PFSK-1 (cell line): ENCODE data around the gene LCN6.

Source experiments
- FOXP2 ChIP-seq: optimal IDR thresholded peaks from 2 replicates; pipeline ENCODE3; 2011; ENCODE audit warnings: borderline replicate concordance, control low read depth, inconsistent platforms; ENCODE audit not compliant: insufficient read depth; ENCODE audit errors: extremely low read length, extremely low read depth
- POLR2AphosphoS5 ChIP-seq: IDR thresholded peaks from 2 replicates; pipeline ENCODE4 v1.6.1; 2012; ENCODE audit warnings: low read depth, mild to moderate bottlenecking, control low read depth, low read length, moderate library complexity
- REST ChIP-seq, 2 experiments: IDR thresholded peaks; 2 replicates each; pipeline versions ENCODE4 v1.6.1 to v1.8.0; 2011 to 2012; ENCODE audit warnings: low read depth in 2 of 2, low read length in 2 of 2, control low read depth in 1 of 2, inconsistent platforms in 1 of 2, mild to moderate bottlenecking in 1 of 2, moderate library complexity in 1 of 2; ENCODE audit not compliant: insufficient read depth in 1 of 2
- SIN3A ChIP-seq: IDR thresholded peaks from 2 replicates; pipeline ENCODE4 v1.6.1; 2012; ENCODE audit warnings: mild to moderate bottlenecking, low read length, moderate library complexity, borderline replicate concordance; ENCODE audit not compliant: insufficient read depth
- TAF1 ChIP-seq: IDR thresholded peaks from 2 replicates; pipeline ENCODE4 v1.6.1; 2012; ENCODE audit warnings: low read length, control low read depth, borderline replicate concordance; ENCODE audit not compliant: insufficient read depth

- no peak for TF ChIP-seq SIN3A
- TF ChIP-seq REST (IDR thresholded peaks at IDR 0.05; ENCODE audit: insufficient read depth in 1 of 2, low read depth in 2 of 2, low read length in 2 of 2) = no peak
- no peak for TF ChIP-seq POLR2AphosphoS5
- no peak for TF ChIP-seq FOXP2
- no peak for TF ChIP-seq TAF1
Observed at GRCh38 chr9:136751814-136752213, 3.5 kb upstream of the LCN6 start.
